SH-SY5Y (cell line): ENCODE measurements around the gene CPZ.

ENCODE experiments used
- GATA2 ChIP-seq: IDR thresholded peaks from 2 replicates; pipeline ENCODE4 v1.6.1; 2011; ENCODE audit warnings: mild to moderate bottlenecking, low read depth, low read length
- GATA3 ChIP-seq: IDR thresholded peaks from 2 replicates; pipeline ENCODE4 v1.6.1; 2011; ENCODE audit warnings: low read depth, mild to moderate bottlenecking, low read length, moderate library complexity

- no peak for TF ChIP-seq GATA3
- TF ChIP-seq GATA2, result no peak
Measured at GRCh38 chr4:8564595-8564994, 28.0 kb upstream of the CPZ start.
